22Rv1 (cell line): ENCODE data around the gene DCP1A.
A peak's percentile ranks its signal among the peaks of the same experiment; 100 is the strongest.
"Not testable (repeated sequence)": the region's sequence is repeated elsewhere in the genome, so short reads cannot be mapped to it uniquely, and the experiment has no call there.

ENCODE experiments used
- H3K27ac ChIP-seq: fragments of 450-650 bp; 2 replicates; pipeline ENCODE4 v1.5.1; 2017
- CTCF ChIP-seq: fragments of 450-650 bp; IDR thresholded peaks from 2 replicates; pipeline ENCODE4 v1.5.1; 2017; ENCODE audit warnings: mild to moderate bottlenecking
- ZFX ChIP-seq: fragments of 450-650 bp; IDR thresholded peaks from 2 replicates; pipeline ENCODE4 v1.6.1; 2017; ENCODE audit warnings: antibody characterized with exemption, borderline replicate concordance

Gene DCP1A

GRCh38 chr3:53376679-53377078 lies 29.3 kb upstream of the DCP1A start:
- TF ChIP-seq ZFX: no peak
- no peak for TF ChIP-seq CTCF
- H3K27ac ChIP-seq: no peak overlapping the region

DNA sequence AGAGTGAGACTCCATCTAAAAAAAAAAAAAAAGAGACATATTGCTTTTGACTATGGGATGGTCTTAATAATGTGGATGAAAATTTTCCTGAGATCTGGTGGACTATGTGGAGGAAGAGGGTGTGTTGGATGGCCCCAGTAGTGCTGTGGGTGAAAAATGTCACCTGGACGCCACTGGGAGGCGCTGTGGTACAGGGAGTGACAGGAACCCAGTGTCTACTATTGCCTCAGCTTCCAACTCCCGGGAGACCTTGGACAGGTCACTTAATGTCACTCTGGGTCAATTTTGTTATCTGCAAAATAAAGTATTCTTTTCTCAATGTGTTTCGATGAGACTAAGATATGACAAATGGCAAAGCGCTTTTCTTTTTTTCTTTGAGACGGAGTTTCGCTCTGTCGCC lies 27.7 kb upstream of the DCP1A start:
- H3K27ac ChIP-seq: no peak overlapping the region
- TF ChIP-seq ZFX: no peak
- peak; percentile 88 for TF ChIP-seq CTCF

DNA sequence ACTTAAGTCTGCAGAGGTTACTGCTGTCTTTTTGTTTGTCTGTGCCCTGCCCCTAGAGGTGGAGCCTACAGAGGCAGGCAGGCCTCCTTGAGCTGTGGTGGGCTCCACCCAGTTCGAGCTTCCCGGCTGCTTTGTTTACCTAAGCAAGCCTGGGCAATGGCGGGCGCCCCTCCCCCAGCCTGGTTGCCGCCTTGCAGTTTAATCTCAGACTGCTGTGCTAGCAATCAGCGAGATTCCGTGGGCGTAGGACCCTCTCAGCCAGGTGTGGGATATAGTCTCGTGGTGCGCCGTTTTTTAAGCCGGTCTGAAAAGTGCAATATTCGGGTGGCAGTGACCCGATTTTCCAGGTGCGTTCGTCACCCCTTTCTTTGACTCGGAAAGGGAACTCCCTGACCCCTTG lies 23.4 kb upstream of the DCP1A start:
- not testable (repeated sequence) for H3K27ac ChIP-seq

DNA sequence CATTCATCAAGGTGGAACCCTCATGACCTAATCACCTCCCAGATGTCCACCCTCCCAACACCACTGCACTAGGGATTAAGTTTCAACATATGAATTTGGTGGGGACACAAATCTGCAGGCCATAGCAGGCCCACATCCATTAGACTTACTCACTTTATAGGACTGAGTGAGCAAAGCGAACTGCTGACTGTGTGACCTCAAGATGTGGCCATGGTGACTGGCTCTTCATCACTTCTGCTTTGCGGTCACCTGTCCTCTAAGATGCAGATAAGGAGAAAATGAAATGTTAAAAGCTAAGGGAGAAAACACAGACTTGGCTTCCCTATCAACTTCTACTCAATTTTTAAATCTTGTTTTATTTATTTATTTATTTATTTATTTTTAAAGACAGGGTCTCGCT lies 14.5 kb upstream of the DCP1A start:
- no peak overlapping the region for H3K27ac ChIP-seq
- TF ChIP-seq CTCF: no peak
- TF ChIP-seq ZFX: no peak

GRCh38 chr3:53357458-53357857 lies 10.1 kb upstream of the DCP1A start:
- no peak for TF ChIP-seq ZFX
- no peak for TF ChIP-seq CTCF
- H3K27ac ChIP-seq: no peak overlapping the region

DNA sequence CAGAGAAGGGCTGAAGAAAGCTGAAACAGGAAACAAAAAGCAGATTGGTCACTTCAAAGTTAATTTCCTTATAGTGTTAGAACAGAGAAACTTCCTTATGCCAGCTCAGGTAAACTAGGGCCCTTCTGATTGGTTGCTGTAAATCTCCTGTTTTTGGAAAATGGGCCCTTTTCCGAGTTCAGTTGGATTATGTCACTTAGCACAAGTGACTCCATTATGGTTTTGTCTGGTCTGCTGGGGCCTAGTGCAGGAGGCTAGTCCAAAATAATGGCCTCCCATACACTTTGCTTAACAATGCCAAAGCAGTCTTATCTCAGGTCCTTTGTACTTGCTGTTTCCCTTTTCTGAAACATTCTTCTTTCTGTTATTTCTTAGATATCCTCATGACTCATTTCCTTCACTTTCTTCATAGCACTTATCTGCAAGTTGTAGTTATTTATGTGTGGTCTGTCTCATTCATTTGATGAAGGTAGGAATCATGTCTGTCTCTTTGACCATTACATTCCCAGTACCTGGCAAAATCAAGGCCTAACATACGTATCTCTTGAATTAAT lies 7.7 kb upstream of the DCP1A start:
- no peak overlapping the region for H3K27ac ChIP-seq

DNA sequence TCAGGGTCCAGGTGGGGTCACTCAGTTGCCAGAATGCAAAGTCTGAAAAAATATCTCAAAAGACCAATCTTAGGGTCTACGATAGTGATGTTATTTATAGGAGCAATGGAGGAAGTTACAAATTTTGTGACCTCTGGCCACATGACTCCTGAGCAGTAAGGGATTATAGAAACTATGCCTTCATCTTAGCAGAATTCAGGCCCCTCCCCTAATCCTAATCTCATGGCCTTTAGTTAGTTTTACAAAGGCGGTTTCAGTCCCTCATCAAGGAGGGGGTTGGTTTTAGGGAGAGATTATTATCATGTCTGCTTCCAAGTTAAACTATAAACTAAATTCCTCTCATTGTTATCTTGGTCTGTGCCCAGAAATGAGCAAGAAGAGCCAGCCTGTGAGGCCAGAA lies 5.9 kb upstream of the DCP1A start:
- no peak overlapping the region for H3K27ac ChIP-seq
- TF ChIP-seq ZFX (no peak), CTCF (no peak)

More for the DNA sequence above, 7.7 kb upstream of the DCP1A start:
- TF ChIP-seq ZFX: no peak

GRCh38 chr3:53350652-53351051 lies 3.3 kb upstream of the DCP1A start:
- peak overlapping the region; percentile 31; the same call in 1 of the 2 replicates for H3K27ac ChIP-seq
- TF ChIP-seq CTCF (peak; percentile 73), ZFX (no peak)

DNA sequence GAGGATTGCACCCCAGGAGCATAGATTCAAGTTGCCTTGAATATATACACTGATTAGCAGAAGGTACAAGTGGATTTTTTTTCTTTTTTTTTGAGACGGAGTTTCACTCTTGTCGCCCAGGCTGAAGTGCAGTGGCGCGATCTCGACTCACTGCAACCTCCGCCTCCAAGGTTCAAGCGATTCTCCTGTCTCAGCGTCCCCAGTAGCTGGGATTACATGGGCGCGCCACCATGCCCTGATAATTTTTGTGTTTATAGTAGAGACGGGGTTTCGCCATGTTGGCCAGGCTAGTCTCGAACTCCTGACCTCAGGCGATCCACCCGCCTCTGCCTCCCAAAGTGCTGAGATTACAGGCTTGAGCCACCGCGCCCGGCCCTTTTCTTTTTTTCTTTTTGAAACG lies 775 bp upstream of the DCP1A start:
- peak overlapping the region; percentile 90 for H3K27ac ChIP-seq
